ENCODE results near the gene VEZF1.

GRCh38 chr17:57971572-57971971 is 16.5 kb downstream of the VEZF1 start:
- TF ChIP-seq CTCF (IDR thresholded peaks at IDR 0.05; ENCODE audit: poor library complexity) (no peak), EZH2 (IDR thresholded peaks at IDR 0.05; ENCODE audit: borderline replicate concordance) (no peak), EZH2phosphoT487 (IDR thresholded peaks at IDR 0.05; ENCODE audit: low read depth, severe bottlenecking, unreplicated experiment) (no peak)
